ENCODE results near the gene GPC6. TPM values are rescaled to one million over a fixed set of nuclear protein-coding genes. Genes with fewer than 3 reads are reported as not detected.

GPC6 gene
- total RNA-seq, 1 experiment from 2014 or later = 0.22 TPM

DNA sequence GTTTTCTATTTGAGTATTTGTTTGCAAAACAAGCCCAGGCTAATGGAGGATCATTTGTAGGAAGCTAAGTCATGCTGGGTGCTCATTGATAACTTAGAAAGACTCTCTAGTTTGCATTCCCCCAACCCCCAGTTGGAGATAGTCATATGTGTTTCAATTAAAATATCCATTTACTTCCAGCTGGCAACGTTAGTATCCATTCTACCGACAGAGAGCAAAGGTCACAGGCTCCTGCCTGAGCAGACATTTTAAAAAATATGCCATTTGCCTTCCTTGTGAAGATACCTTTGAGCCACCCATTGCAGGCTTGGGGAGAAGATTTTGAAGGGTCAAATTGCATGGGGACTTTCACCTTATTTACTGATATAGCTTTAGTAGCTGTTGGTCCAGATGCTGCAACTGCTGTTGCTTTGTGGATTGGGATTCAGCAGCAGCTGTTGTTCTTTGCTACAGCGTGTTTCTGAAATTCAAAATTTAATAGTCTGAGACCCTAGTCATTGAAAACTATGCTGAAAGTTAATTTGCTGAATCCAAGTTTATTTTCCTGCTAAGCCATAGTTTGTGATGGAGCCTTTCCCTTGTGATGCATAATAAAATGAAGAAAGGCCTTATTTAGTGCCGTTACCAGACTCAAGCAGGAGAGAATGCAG lies 335.1 kb downstream of the GPC6 start:
- Histone ChIP-seq H3K9me2 (ENCODE audit: insufficient read depth) (no peaks in the 10 kb centered on the region), H3K4me2 (ENCODE audit: low read length) (no peak overlapping the region), H3K27ac (ENCODE audit: low read depth, low read length) (no peak overlapping the region), H3K27me3 (ENCODE audit: insufficient read depth, low read length) (no peaks in the 10 kb centered on the region), H2AFZ (ENCODE audit: low read depth, low read length, poor library complexity, severe bottlenecking) (no peak overlapping the region), H3K9me3 (ENCODE audit: control insufficient read depth in 1 of 2, insufficient read depth in 1 of 2, low read depth in 1 of 2, low read length in 2 of 2) (peaks cover 8 to 16% of the 10 kb centered on the region in 2 experiments; a peak in 2 of 4 replicates), H3K4me1 (ENCODE audit: control insufficient read depth in 1 of 2, insufficient read depth in 2 of 2, low read length in 2 of 2) (no peaks in the 10 kb centered on the region), H3K36me3 (ENCODE audit: control insufficient read depth in 1 of 2, insufficient read depth in 2 of 2, low read length in 2 of 2) (no peaks in the 10 kb centered on the region), H3K9ac (ENCODE audit: low read length) (no peak overlapping the region), H3K79me2 (ENCODE audit: insufficient read depth, low read length) (no peaks in the 10 kb centered on the region), H3K4me3 (replicated peaks in 1 of 2; ENCODE audit: low read depth in 1 of 2, low read length in 2 of 2) (no peak overlapping the region), H4K20me1 (ENCODE audit: insufficient read depth) (no peaks in the 10 kb centered on the region)
- CTCF ChIA-PET = no interaction called here
- BruUV-seq (replicated peaks) = no TSS peak
- RAD21 ChIA-PET (ENCODE audit: low non-redundant PET in 1 of 2, low total read pairs in 2 of 2, uncharacterized antibody in 2 of 2, unreplicated experiment in 2 of 2) = no interaction called here
- intact Hi-C loops (cut with micrococcal nuclease) = no loop called here
- no peak for DNase-seq (ENCODE audit: low read depth, low spot score)
- POLR2A ChIA-PET = no interaction called here
- TF ChIP-seq SP1 (IDR thresholded peaks at IDR 0.05; ENCODE audit: low read depth) (no peak), RAD21 (IDR thresholded peaks at IDR 0.05; ENCODE audit: low read depth) (no peak), EZH2phosphoT487 (IDR thresholded peaks at IDR 0.05; ENCODE audit: borderline replicate concordance) (no peak), ZNF274 (IDR thresholded peaks at IDR 0.05; ENCODE audit: low read depth, low read length) (no peak)
- TF ChIP-seq, protein P1, sequence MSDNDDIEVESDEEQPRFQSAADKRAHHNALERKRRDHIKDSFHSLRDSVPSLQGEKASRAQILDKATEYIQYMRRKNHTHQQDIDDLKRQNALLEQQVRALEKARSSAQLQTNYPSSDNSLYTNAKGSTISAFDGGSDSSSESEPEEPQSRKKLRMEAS (IDR thresholded peaks at IDR 0.05) = no peak
- ATAC-seq = no peak

DNA sequence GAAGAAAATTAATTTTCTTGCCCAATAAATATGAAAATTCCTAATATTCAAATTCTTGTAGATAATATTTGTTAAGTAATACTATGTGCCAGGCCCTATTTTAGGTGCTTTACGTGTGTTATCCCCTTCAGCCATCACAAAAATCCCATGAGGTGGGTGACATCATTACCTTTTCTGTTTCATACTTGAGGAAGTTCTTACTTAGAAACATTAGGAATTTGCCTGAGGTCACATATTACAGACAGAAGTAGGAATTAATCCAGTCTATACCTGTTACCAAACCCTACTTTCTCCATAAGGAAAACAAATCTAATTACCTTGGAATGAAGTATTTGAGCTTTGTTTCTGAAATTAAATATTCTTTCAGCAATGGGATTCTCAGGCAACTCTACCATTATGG lies 336.1 kb downstream of the GPC6 start:
- H3K27ac ChIP-seq (ENCODE audit: low read depth, low read length) = no peak overlapping the region
- H3K36me3 ChIP-seq (ENCODE audit: control insufficient read depth in 1 of 2, insufficient read depth in 2 of 2, low read length in 2 of 2) = no peaks in the 10 kb centered on the region
- peaks cover 8 to 16% of the 10 kb centered on the region in 2 experiments; a peak in 2 of 4 replicates for H3K9me3 ChIP-seq (ENCODE audit: control insufficient read depth in 1 of 2, insufficient read depth in 1 of 2, low read depth in 1 of 2, low read length in 2 of 2)
- no peak for ATAC-seq
- no peak for DNase-seq (ENCODE audit: low read depth, low spot score)
- no peak overlapping the region for H3K4me3 ChIP-seq (replicated peaks in 1 of 2; ENCODE audit: low read depth in 1 of 2, low read length in 2 of 2)
- no peaks in the 10 kb centered on the region for H4K20me1 ChIP-seq (ENCODE audit: insufficient read depth)
- no peaks in the 10 kb centered on the region for H3K27me3 ChIP-seq (ENCODE audit: insufficient read depth, low read length)
- intact Hi-C loops (cut with micrococcal nuclease) = no loop called here
- H3K4me1 ChIP-seq (ENCODE audit: control insufficient read depth in 1 of 2, insufficient read depth in 2 of 2, low read length in 2 of 2) = no peaks in the 10 kb centered on the region
- ChIA-PET CTCF (no interaction called here), POLR2A (no interaction called here), RAD21 (ENCODE audit: low non-redundant PET in 1 of 2, low total read pairs in 2 of 2, uncharacterized antibody in 2 of 2, unreplicated experiment in 2 of 2) (no interaction called here)
- H3K9ac ChIP-seq (ENCODE audit: low read length) = no peak overlapping the region
- no peak overlapping the region for H3K4me2 ChIP-seq (ENCODE audit: low read length)
- TF ChIP-seq FOSL1 (IDR thresholded peaks at IDR 0.05; ENCODE audit: low read depth) = no peak
- H3K9me2 ChIP-seq (ENCODE audit: insufficient read depth) = no peaks in the 10 kb centered on the region
- H2AFZ ChIP-seq (ENCODE audit: low read depth, low read length, poor library complexity, severe bottlenecking) = no peak overlapping the region
- H3K79me2 ChIP-seq (ENCODE audit: insufficient read depth, low read length) = no peaks in the 10 kb centered on the region
- no TSS peak for BruUV-seq (replicated peaks)
